ENCODE data around the gene NECTIN4. TPM values are rescaled to one million over a fixed set of nuclear protein-coding genes. Genes with fewer than 3 reads are reported as not detected.

NECTIN4 gene
- total RNA-seq, 4 donors from 2014 or later, result not detected

DNA sequence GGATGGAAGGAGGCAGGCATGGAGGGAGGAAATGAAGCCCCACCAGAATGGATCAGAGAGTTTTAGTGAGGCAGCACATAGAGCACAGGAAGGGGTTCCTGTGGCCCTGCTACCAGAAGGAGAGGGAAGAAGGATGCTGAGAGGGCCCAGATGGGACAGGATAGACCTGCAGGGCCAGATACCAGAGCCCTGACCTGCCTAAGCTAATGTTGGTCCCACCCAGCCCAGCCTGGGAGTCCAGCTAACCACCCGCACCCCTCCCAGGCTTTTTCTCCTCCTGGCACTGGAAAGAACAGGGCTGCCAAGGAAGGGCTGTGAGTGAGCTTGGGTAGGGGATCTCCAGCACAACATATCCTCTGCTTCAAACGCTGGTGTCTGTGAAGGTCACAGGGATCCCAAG lies 6.9 kb downstream of the NECTIN4 start:
- no peak for DNase-seq (ENCODE audit: low spot score in 2 of 2)
- WGBS, 2 donors, result 88 to 92% methylated on average over 2 of the region's 2 CpGs
- Histone ChIP-seq H3K4me3 (no peak overlapping the region), H3K27me3 (no peaks in the 10 kb centered on the region), H3K36me3 (no peaks in the 10 kb centered on the region), H3K9me3 (no peaks in the 10 kb centered on the region), H3K27ac (peak overlapping the region in 1 of 4 donors; percentile 21), H3K4me1 (no peaks in the 10 kb centered on the region)
- TF ChIP-seq POLR2A (IDR thresholded peaks at IDR 0.05) (no peak), EP300 (IDR thresholded peaks at IDR 0.05) (no peak)
- TF ChIP-seq, protein P1, sequence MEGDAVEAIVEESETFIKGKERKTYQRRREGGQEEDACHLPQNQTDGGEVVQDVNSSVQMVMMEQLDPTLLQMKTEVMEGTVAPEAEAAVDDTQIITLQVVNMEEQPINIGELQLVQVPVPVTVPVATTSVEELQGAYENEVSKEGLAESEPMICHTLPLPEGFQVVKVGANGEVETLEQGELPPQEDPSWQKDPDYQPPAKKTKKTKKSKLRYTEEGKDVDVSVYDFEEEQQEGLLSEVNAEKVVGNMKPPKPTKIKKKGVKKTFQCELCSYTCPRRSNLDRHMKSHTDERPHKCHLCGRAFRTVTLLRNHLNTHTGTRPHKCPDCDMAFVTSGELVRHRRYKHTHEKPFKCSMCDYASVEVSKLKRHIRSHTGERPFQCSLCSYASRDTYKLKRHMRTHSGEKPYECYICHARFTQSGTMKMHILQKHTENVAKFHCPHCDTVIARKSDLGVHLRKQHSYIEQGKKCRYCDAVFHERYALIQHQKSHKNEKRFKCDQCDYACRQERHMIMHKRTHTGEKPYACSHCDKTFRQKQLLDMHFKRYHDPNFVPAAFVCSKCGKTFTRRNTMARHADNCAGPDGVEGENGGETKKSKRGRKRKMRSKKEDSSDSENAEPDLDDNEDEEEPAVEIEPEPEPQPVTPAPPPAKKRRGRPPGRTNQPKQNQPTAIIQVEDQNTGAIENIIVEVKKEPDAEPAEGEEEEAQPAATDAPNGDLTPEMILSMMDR (IDR thresholded peaks at IDR 0.05), result no peak

DNA sequence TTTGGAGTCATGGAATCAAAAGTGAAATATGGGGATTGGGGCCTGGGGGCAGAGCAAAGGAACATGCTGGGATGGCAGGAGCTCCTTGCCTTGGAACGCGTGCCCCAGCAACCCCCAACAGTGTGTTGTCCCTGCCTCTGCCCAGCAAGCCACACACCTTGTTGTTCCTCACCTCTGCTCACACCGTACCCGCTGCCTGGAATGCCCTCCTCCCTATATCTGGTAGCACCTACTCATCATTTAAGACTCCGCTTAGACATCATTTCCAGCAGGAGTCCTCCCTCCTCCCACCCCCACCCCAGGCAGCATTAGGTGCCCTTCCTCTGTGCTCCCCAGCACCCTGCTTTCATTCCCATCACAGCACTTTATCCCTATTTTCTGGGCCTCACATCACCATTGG lies 7.8 kb downstream of the NECTIN4 start:
- TF ChIP-seq, protein P1 (IDR thresholded peaks at IDR 0.05), result no peak
- no peak for DNase-seq (ENCODE audit: low spot score in 2 of 2)
- Histone ChIP-seq H3K27ac (no peak overlapping the region), H3K9me3 (no peaks in the 10 kb centered on the region), H3K36me3 (no peaks in the 10 kb centered on the region), H3K27me3 (no peaks in the 10 kb centered on the region), H3K4me3 (no peak overlapping the region), H3K4me1 (no peaks in the 10 kb centered on the region)
- WGBS, 2 donors, result 77% methylated on average over 5 of the region's 5 CpGs

DNA sequence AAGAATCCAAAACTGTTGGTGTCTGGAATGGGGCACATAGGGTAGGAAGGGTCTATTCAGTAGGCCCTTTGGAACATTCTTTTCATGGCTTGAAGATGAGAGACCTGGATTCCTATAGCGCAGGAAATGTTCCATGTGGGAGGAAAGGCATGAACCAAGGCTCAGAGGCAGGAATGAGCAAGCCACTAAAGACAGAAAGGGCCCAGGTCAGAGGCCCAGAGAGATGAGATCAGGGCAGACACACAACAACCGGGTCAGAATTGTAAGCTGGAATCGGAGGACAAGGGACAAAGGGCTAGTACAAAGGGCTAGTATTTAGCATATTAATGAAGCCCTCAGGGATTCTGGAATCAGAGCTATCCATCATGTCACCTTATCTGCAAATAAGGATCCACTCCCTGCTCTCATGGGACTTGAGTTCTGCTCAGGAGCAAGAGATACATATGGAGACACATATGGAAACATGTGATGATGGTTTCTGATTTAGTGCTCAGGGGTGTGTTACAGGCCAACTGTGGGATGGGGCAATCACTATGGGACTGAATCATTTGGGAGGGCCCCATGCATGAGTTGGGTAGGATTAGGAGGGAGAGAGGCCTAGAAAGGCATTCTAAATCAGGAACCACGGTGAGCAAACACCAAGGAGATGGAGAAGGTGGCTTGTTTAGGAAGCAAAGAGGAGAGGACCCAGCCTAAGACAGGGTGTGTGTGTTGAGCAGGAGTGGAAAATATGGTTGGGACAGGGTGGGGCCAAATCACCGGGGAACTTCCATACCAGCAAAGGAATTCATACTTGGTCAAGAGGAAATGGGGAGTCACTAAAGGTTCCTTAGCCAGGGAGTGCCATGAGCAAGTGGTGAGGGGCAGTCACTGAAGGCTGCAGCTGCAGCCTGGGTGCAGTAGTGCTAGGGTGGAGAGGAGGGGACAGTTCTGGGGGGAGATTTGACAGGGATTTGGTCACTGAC lies 8.6 kb downstream of the NECTIN4 start:
- H3K9me3 ChIP-seq, result no peaks in the 10 kb centered on the region
- TF ChIP-seq POLR2A (IDR thresholded peaks at IDR 0.05) (no peak), EP300 (IDR thresholded peaks at IDR 0.05) (no peak)
- TF ChIP-seq, protein P1 (IDR thresholded peaks at IDR 0.05), result no peak
- no peaks in the 10 kb centered on the region for H3K4me1 ChIP-seq
- WGBS, 2 donors, result 61 to 64% methylated on average over 5 of the region's 5 CpGs
- no peak overlapping the region for H3K27ac ChIP-seq
- DNase-seq (ENCODE audit: low spot score in 2 of 2), result no peak
- no peak overlapping the region for H3K4me3 ChIP-seq
- no peaks in the 10 kb centered on the region for H3K36me3 ChIP-seq
- no peaks in the 10 kb centered on the region for H3K27me3 ChIP-seq

DNA sequence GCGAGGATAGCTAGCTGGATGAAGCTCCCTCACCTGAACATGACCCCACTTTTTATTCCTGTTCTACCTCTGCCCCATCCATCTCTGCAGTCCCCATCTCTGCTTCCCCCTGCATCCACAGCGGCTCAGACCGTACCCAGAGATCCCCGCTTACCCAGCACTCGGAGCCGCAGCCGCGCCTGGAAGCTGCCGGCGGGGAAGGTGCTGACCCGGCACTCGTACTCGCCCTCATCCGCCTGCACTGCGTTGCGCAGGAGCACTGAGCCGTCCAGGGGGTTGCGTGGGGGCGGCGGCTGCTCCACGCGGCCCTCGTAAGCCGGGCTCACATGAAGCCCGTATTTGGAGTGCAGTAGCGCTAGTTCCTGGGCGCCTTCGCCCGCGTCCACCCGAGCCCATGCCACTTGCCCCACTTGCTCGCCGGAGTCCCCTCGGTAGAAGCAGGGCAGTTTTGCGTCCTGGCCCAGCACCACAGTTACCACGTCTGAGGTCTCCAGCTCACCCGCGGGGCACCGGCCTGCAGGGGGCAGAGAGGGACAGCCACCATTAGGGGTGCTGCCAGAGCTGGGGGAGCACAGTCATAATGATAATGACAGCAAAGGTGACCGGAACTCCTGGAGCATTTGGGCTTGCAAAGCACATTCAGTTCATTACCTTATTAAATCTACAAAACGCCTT lies 9.8 kb downstream of the NECTIN4 start:
- TF ChIP-seq POLR2A (IDR thresholded peaks at IDR 0.05) (no peak), EP300 (IDR thresholded peaks at IDR 0.05) (no peak)
- TF ChIP-seq, protein P1 (IDR thresholded peaks at IDR 0.05), result no peak
- no peaks in the 10 kb centered on the region for H3K9me3 ChIP-seq
- DNase-seq (ENCODE audit: low spot score in 2 of 2), result no peak
- WGBS, 2 donors, result 55 to 72% methylated on average over 19 to 41 of the region's 41 CpGs
- no peaks in the 10 kb centered on the region for H3K27me3 ChIP-seq
- H3K36me3 ChIP-seq, result no peaks in the 10 kb centered on the region
- no peak overlapping the region for H3K4me3 ChIP-seq
- H3K4me1 ChIP-seq, result no peaks in the 10 kb centered on the region
- no peak overlapping the region for H3K27ac ChIP-seq

DNA sequence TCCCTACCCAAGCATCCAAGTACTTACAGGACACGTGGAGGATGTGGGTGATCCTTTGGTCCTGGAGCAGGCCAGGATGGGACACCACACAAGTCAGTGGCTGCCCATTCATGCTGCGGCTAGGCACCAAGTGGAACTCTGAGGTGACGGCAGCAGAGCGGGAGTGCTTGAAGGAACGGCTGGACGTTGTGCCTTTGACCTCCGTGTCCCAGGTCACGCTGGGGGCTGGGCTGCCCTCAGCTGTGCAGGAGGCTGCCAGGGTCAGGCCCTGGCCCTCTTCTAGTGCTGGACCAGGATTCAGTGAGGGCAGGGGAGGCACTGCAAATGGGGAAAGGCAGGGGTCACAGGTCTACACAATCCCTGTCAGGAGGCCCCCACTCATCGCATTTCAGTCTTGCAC lies 11.9 kb downstream of the NECTIN4 start:
- Histone ChIP-seq H3K27ac (no peak overlapping the region), H3K4me1 (no peaks in the 10 kb centered on the region), H3K27me3 (no peaks in the 10 kb centered on the region), H3K36me3 (no peaks in the 10 kb centered on the region), H3K9me3 (no peaks in the 10 kb centered on the region), H3K4me3 (no peak overlapping the region)
- DNase-seq (ENCODE audit: low spot score in 2 of 2), result no peak
- 55 to 76% methylated on average over 3 to 9 of the region's 9 CpGs for WGBS, 2 donors
- no peak for TF ChIP-seq POLR2A (IDR thresholded peaks at IDR 0.05)
- TF ChIP-seq, protein P1 (IDR thresholded peaks at IDR 0.05), result no peak
- no peak for TF ChIP-seq EP300 (IDR thresholded peaks at IDR 0.05)

Data from tibial nerve (tissue), 4 donors.